Neural cell (in vitro differentiated cells): ENCODE results near the gene SEMA3F.

ENCODE experiments used
- EP300 ChIP-seq: fragments of 450-650 bp; conservative IDR thresholded peaks from 2 replicates; pipeline ENCODE4 v1.6.1; 2014; ENCODE audit warnings: antibody characterized with exemption, mild to moderate bottlenecking, moderate library complexity; ENCODE audit not compliant: poor library complexity, severe bottlenecking
- EZH2 ChIP-seq: fragments of 200-600, 300-800 bp; shearing (Covaris generic), sonication (generic); IDR thresholded peaks from 2 replicates; pipeline ENCODE4 v1.6.1; 2014; ENCODE audit warnings: antibody characterized with exemption, low read length, borderline replicate concordance, mild to moderate bottlenecking; ENCODE audit not compliant: insufficient read depth, poor library complexity, severe bottlenecking
- POLR2AphosphoS5 ChIP-seq: IDR thresholded peaks from 2 replicates; pipeline ENCODE4 v1.6.1; 2012
- RAD21 ChIP-seq: fragments of 450-650 bp; conservative IDR thresholded peaks from 2 replicates; pipeline ENCODE4 v1.6.1; 2014; ENCODE audit warnings: antibody characterized with exemption, mild to moderate bottlenecking, moderate library complexity
- REST ChIP-seq: IDR thresholded peaks from 2 replicates; pipeline ENCODE4 v1.6.1; 2012; ENCODE audit warnings: borderline replicate concordance
- SMC3 ChIP-seq: fragments of 450-650 bp; conservative IDR thresholded peaks from 2 replicates; pipeline ENCODE4 v1.6.1; 2014; ENCODE audit warnings: antibody characterized with exemption, mild to moderate bottlenecking, moderate library complexity; ENCODE audit not compliant: poor library complexity
- TAF1 ChIP-seq: IDR thresholded peaks from 2 replicates; pipeline ENCODE4 v1.6.1; 2012; ENCODE audit warnings: low read depth
- TF ChIP-seq, protein P1 (sequence below): fragments of 450-650 bp; IDR thresholded peaks from 2 replicates; pipeline ENCODE4 v1.5.1; 2014; ENCODE audit warnings: antibody characterized with exemption, mild to moderate bottlenecking, moderate library complexity; ENCODE audit not compliant: poor library complexity, severe bottlenecking

DNA sequence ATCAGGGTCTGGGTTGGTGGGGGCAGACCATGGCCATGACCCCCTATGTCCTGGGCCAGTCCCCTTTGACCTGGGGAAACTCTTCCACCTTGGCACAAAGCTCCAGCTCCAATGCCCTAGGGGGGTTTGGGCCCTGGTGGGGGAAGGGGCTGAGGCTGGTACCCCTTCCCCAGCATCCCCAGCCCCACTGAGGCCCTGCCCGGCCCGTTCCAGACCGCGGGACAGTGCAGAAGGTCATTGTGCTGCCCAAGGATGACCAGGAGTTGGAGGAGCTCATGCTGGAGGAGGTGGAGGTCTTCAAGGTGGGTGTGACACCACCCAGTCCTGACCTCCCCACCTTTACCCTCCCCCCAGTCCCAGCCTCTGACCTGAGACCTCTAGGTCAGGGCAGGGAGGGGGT, 30.1 kb downstream of the SEMA3F start:
- TF ChIP-seq, protein P1, sequence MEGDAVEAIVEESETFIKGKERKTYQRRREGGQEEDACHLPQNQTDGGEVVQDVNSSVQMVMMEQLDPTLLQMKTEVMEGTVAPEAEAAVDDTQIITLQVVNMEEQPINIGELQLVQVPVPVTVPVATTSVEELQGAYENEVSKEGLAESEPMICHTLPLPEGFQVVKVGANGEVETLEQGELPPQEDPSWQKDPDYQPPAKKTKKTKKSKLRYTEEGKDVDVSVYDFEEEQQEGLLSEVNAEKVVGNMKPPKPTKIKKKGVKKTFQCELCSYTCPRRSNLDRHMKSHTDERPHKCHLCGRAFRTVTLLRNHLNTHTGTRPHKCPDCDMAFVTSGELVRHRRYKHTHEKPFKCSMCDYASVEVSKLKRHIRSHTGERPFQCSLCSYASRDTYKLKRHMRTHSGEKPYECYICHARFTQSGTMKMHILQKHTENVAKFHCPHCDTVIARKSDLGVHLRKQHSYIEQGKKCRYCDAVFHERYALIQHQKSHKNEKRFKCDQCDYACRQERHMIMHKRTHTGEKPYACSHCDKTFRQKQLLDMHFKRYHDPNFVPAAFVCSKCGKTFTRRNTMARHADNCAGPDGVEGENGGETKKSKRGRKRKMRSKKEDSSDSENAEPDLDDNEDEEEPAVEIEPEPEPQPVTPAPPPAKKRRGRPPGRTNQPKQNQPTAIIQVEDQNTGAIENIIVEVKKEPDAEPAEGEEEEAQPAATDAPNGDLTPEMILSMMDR: no peak
- TF ChIP-seq TAF1 (no peak), REST (no peak), RAD21 (no peak), EP300 (no peak), SMC3 (no peak), EZH2 (no peak), POLR2AphosphoS5 (no peak)
